Measurements from ENCODE around the gene GALNT18. TPM values are rescaled to one million over a fixed set of nuclear protein-coding genes. Genes with fewer than 3 reads are reported as not detected.

The GALNT18 gene
- total RNA-seq, 4 donors from 2014 or later = 4.7 to 20.4 (median 14.1) TPM

GRCh38 chr11:11436715-11437313, 185.0 kb downstream of the GALNT18 start:
- peaks cover 0 to 15% (median 3%) of the 10 kb centered on the region in 3 donors for H3K4me1 ChIP-seq
- no peak overlapping the region for H3K4me3 ChIP-seq
- no peaks in the 10 kb centered on the region for H3K36me3 ChIP-seq
- no peak overlapping the region for H3K27ac ChIP-seq
- H3K27me3 ChIP-seq = peaks cover 0 to 3% (median 0%) of the 10 kb centered on the region in 4 donors
- TF ChIP-seq POLR2A (IDR thresholded peaks at IDR 0.05) = no peak
- TF ChIP-seq CTCF (IDR thresholded peaks at IDR 0.05) = no peak
- intact Hi-C loops (cut with DNase I) = no loop called here
- DNase-seq = no peak
- WGBS, 2 donors = 83 to 90% methylated on average over 6 of the region's 10 CpGs
- H3K9me3 ChIP-seq = no peaks in the 10 kb centered on the region

- no peak for DNase-seq
- Histone ChIP-seq H3K9me3 (no peaks in the 10 kb centered on the region), H3K27ac (no peak overlapping the region), H3K36me3 (no peaks in the 10 kb centered on the region), H3K27me3 (peaks cover 0 to 3% (median 0%) of the 10 kb centered on the region in 4 donors), H3K4me1 (peaks cover 0 to 15% (median 3%) of the 10 kb centered on the region in 3 donors), H3K4me3 (no peak overlapping the region)
- intact Hi-C loops (cut with DNase I) = no loop called here
- 69 to 81% methylated on average over 11 of the region's 12 CpGs for whole genome bisulfite sequencing, 2 donors
- TF ChIP-seq CTCF (IDR thresholded peaks at IDR 0.05) (no peak), POLR2A (IDR thresholded peaks at IDR 0.05) (no peak)
Observed at GRCh38 chr11:11435635-11436034, 186.2 kb downstream of the GALNT18 start.

GRCh38 chr11:11433960-11434359, 187.8 kb downstream of the GALNT18 start:
- Histone ChIP-seq H3K9me3 (no peaks in the 10 kb centered on the region), H3K4me3 (no peak overlapping the region), H3K27me3 (peaks cover 0 to 3% (median 0%) of the 10 kb centered on the region in 4 donors), H3K4me1 (peaks cover 0 to 15% (median 3%) of the 10 kb centered on the region in 3 donors), H3K36me3 (no peaks in the 10 kb centered on the region), H3K27ac (no peak overlapping the region)
- TF ChIP-seq POLR2A (IDR thresholded peaks at IDR 0.05) = no peak
- TF ChIP-seq CTCF (IDR thresholded peaks at IDR 0.05) = no peak
- intact Hi-C loops (cut with DNase I) = no loop called here
- no peak for DNase-seq
- 68 to 70% methylated on average over 2 of the region's 2 CpGs for WGBS, 2 donors

GRCh38 chr11:11432621-11433319, 189.0 kb downstream of the GALNT18 start:
- no peak for DNase-seq
- TF ChIP-seq POLR2A (IDR thresholded peaks at IDR 0.05) = no peak
- no peak for TF ChIP-seq CTCF (IDR thresholded peaks at IDR 0.05)
- no peak overlapping the region for H3K27ac ChIP-seq
- H3K27me3 ChIP-seq = peaks cover 0 to 3% (median 0%) of the 10 kb centered on the region in 4 donors
- H3K9me3 ChIP-seq = no peaks in the 10 kb centered on the region
- H3K4me1 ChIP-seq = peaks cover 0 to 19% (median 3%) of the 10 kb centered on the region in 3 donors
- 33 to 39% methylated on average over 3 of the region's 13 CpGs for WGBS, 2 donors
- no peak overlapping the region for H3K4me3 ChIP-seq
- intact Hi-C loops (cut with DNase I) = no loop called here
- H3K36me3 ChIP-seq = no peaks in the 10 kb centered on the region

- 91 to 95% methylated on average over 3 to 4 of the region's 4 CpGs for WGBS, 2 donors
- Histone ChIP-seq H3K4me1 (peaks cover 5 to 40% (median 17%) of the 10 kb centered on the region in 3 donors), H3K4me3 (no peak overlapping the region), H3K27me3 (no peaks in the 10 kb centered on the region), H3K9me3 (no peaks in the 10 kb centered on the region), H3K36me3 (no peaks in the 10 kb centered on the region), H3K27ac (no peak overlapping the region)
- intact Hi-C loops (cut with DNase I) = no loop called here
- DNase-seq = no peak
- TF ChIP-seq POLR2A (IDR thresholded peaks at IDR 0.05) (no peak), CTCF (IDR thresholded peaks at IDR 0.05) (no peak)
Observed at GRCh38 chr11:11430431-11430830, 191.4 kb downstream of the GALNT18 start.
